Bronchial epithelial cell (primary cell): ENCODE measurements around the gene MICAL1. TPM values are rescaled to one million over a fixed set of nuclear protein-coding genes. Genes with fewer than 3 reads are reported as not detected.

Experiments used
- DNase-seq: peaks from one replicate; pipeline ENCODE4 v3.0.0-alpha.2; 2010; ENCODE audit warnings: low read depth
- FAIRE-seq: peaks from 2 replicates; lab custom pipeline; 2011; peaks lifted over from hg19 to GRCh38; lab: Jason Lieb, UNC
- H3K27me3 ChIP-seq: 2 replicates; pipeline ENCODE4 v1.5.1; 2011; ENCODE audit warnings: low read length; ENCODE audit not compliant: control insufficient read depth, insufficient read depth
- H3K36me3 ChIP-seq: 2 replicates; pipeline ENCODE4 v1.5.1; 2011; ENCODE audit warnings: low read length; ENCODE audit not compliant: control insufficient read depth, insufficient read depth
- H3K4me3 ChIP-seq: 2 replicates; pipeline ENCODE4 v1.5.1; 2011; ENCODE audit warnings: mild to moderate bottlenecking, low read depth, low read length, control low read depth
- CTCF ChIP-seq: IDR thresholded peaks from 2 replicates; pipeline ENCODE4 v1.5.1; 2011; ENCODE audit warnings: mild to moderate bottlenecking, moderate library complexity, low read length, control low read depth, inconsistent platforms; ENCODE audit not compliant: insufficient read depth, severe bottlenecking
- total RNA-seq: library from RNA; depleted of rRNA; stranded (reverse); fragments of >200 nt; gene quantifications from 2 replicates; pipeline ENCODE4 v1.2.1, GENCODE V29; 2014

The MICAL1 gene
- total RNA-seq, 1 donor from 2014 or later: 14.2 TPM

- FAIRE-seq (no peak), DNase-seq (no peak)
- no peak for TF ChIP-seq CTCF
- Histone ChIP-seq H3K36me3 (peaks cover 5% of the 10 kb centered on the region), H3K27me3 (no peaks in the 10 kb centered on the region), H3K4me3 (no peak overlapping the region)
Observed at GRCh38 chr6:109450801-109451200, 4.8 kb downstream of the MICAL1 start.

- no peak overlapping the region for H3K4me3 ChIP-seq
- no peaks in the 10 kb centered on the region for H3K27me3 ChIP-seq
- no peak for TF ChIP-seq CTCF
- FAIRE-seq: no peak
- DNase-seq: no peak
- H3K36me3 ChIP-seq: peaks cover 6% of the 10 kb centered on the region
Observed at GRCh38 chr6:109449795-109450673, 5.5 kb downstream of the MICAL1 start.

- FAIRE-seq (no peak), DNase-seq (no peak)
- Histone ChIP-seq H3K27me3 (no peaks in the 10 kb centered on the region), H3K4me3 (no peak overlapping the region), H3K36me3 (peaks cover 6% of the 10 kb centered on the region)
- TF ChIP-seq CTCF: no peak
Observed at GRCh38 chr6:109449064-109449794, 6.3 kb downstream of the MICAL1 start.

- Histone ChIP-seq H3K4me3 (no peak overlapping the region), H3K36me3 (peaks cover 8% of the 10 kb centered on the region), H3K27me3 (no peaks in the 10 kb centered on the region)
- FAIRE-seq (no peak), DNase-seq (no peak)
- no peak for TF ChIP-seq CTCF
Observed at GRCh38 chr6:109448615-109449014, 7.0 kb downstream of the MICAL1 start.

GRCh38 chr6:109447878-109448555 is 7.6 kb downstream of the MICAL1 start:
- FAIRE-seq (no peak), DNase-seq (no peak)
- no peak overlapping the region for H3K4me3 ChIP-seq
- H3K27me3 ChIP-seq: no peaks in the 10 kb centered on the region
- peaks cover 11% of the 10 kb centered on the region for H3K36me3 ChIP-seq
- no peak for TF ChIP-seq CTCF
